Measurements from ENCODE around the gene AK4.
"Not testable (repeated sequence)": the region's sequence is repeated elsewhere in the genome, so short reads cannot be mapped to it uniquely, and the experiment has no call there.

The AK4 gene

GRCh38 chr1:65148178-65148547 is at the start of gene AK4:
TSS of gene AK4 (plus strand) at chr1:65148203. CDS start at chr1:65148408, 205 bp downstream.
- H3K4me3 ChIP-seq (ENCODE audit: low read depth, low read length) = peak within 1 kb of the TSS; percentile 60
- H3K27ac ChIP-seq; DNase-seq; in situ Hi-C loops (cut with HindIII; ENCODE audit: low pct_ligation_motif_present, low sequenced_read_pairs); H3K27me3 ChIP-seq (replicated peaks); H3K36me3 ChIP-seq (replicated peaks): not testable (repeated sequence)

- no peak for DNase-seq
- in situ Hi-C loops (cut with HindIII; ENCODE audit: low pct_ligation_motif_present, low sequenced_read_pairs) = no loop called here
- Histone ChIP-seq H3K27me3 (replicated peaks) (no peaks in the 10 kb centered on the region), H3K27ac (no peak overlapping the region), H3K36me3 (replicated peaks) (no peaks in the 10 kb centered on the region), H3K4me3 (ENCODE audit: low read depth, low read length) (no peak overlapping the region)
- TF ChIP-seq CTCF (IDR thresholded peaks at IDR 0.05; ENCODE audit: low read depth, low read length, missing control alignments) = no peak
Observed at GRCh38 chr1:65103807-65104206, 44.2 kb upstream of the AK4 start.

GRCh38 chr1:65104854-65105534 is 43.0 kb upstream of the AK4 start:
- Histone ChIP-seq H3K27ac (no peak overlapping the region), H3K36me3 (replicated peaks) (no peaks in the 10 kb centered on the region), H3K27me3 (replicated peaks) (no peaks in the 10 kb centered on the region), H3K4me3 (ENCODE audit: low read depth, low read length) (no peak overlapping the region)
- no peak for DNase-seq
- TF ChIP-seq CTCF (IDR thresholded peaks at IDR 0.05; ENCODE audit: low read depth, low read length, missing control alignments) = no peak
- in situ Hi-C loops (cut with HindIII; ENCODE audit: low pct_ligation_motif_present, low sequenced_read_pairs) = no loop called here

- no peak overlapping the region for H3K27ac ChIP-seq
- no peaks in the 10 kb centered on the region for H3K36me3 ChIP-seq (replicated peaks)
- DNase-seq = no peak
- H3K4me3 ChIP-seq (ENCODE audit: low read depth, low read length) = no peak overlapping the region
- no peak for TF ChIP-seq CTCF (IDR thresholded peaks at IDR 0.05; ENCODE audit: low read depth, low read length, missing control alignments)
- in situ Hi-C loops (cut with HindIII; ENCODE audit: low pct_ligation_motif_present, low sequenced_read_pairs) = no loop called here
- H3K27me3 ChIP-seq (replicated peaks) = no peaks in the 10 kb centered on the region
Observed at GRCh38 chr1:65105596-65105995, 42.4 kb upstream of the AK4 start.

- in situ Hi-C loops (cut with HindIII; ENCODE audit: low pct_ligation_motif_present, low sequenced_read_pairs) = no loop called here
Observed at GRCh38 chr1:65108025-65108642, 39.9 kb upstream of the AK4 start.

GRCh38 chr1:65109487-65109886 is 38.5 kb upstream of the AK4 start:
- in situ Hi-C loops (cut with HindIII; ENCODE audit: low pct_ligation_motif_present, low sequenced_read_pairs) = no loop called here

More at GRCh38 chr1:65108025-65108642, 39.9 kb upstream of the AK4 start:
- DNase-seq = no peak
- H3K36me3 ChIP-seq (replicated peaks) = no peaks in the 10 kb centered on the region
- H3K27me3 ChIP-seq (replicated peaks) = no peaks in the 10 kb centered on the region
- H3K4me3 ChIP-seq (ENCODE audit: low read depth, low read length) = no peak overlapping the region
- no peak for TF ChIP-seq CTCF (IDR thresholded peaks at IDR 0.05; ENCODE audit: low read depth, low read length, missing control alignments)
- H3K27ac ChIP-seq = no peak overlapping the region

More at GRCh38 chr1:65109487-65109886, 38.5 kb upstream of the AK4 start:
- no peak for DNase-seq
- H3K4me3 ChIP-seq (ENCODE audit: low read depth, low read length) = no peak overlapping the region
- H3K27me3 ChIP-seq (replicated peaks) = no peaks in the 10 kb centered on the region
- no peak for TF ChIP-seq CTCF (IDR thresholded peaks at IDR 0.05; ENCODE audit: low read depth, low read length, missing control alignments)
- H3K36me3 ChIP-seq (replicated peaks) = no peaks in the 10 kb centered on the region
- H3K27ac ChIP-seq = no peak overlapping the region
